Activated CD8-positive, alpha-beta memory T cell treated with anti-CD3 and anti-CD28 coated beads, Interleukin-2, amount 10 ng/mL, durations not matched to agents 7 days and 5 days (primary cell): ENCODE data around the gene PTPN18. TPM values are rescaled to one million over a fixed set of nuclear protein-coding genes. Genes with fewer than 3 reads are reported as not detected.
"Not testable (repeated sequence)": the region's sequence is repeated elsewhere in the genome, so short reads cannot be mapped to it uniquely, and the experiment has no call there.

ENCODE experiments used
- ATAC-seq: fragments of 150-1000 bp; cut with Tn5 transposase; one replicate; pipeline ENCODE4 v1.10.0; 2021; ENCODE audit warnings: moderate library complexity
- CTCF ChIA-PET: fragments of 350-600 bp; sonication (Branson Sonifier 250); formaldehyde crosslinking; loops from one replicate; lab custom pipeline; 2021; ENCODE audit warnings: antibody characterized with exemption; lab: Charles Lee
- DNase-seq: peaks from one replicate; pipeline ENCODE4 v3.0.0-alpha.2; 2020
- H3K27ac Mint-ChIP-seq: one replicate; pipeline ENCODE4 v1.8.0; 2021; ENCODE audit warnings: mild to moderate bottlenecking, mixed read lengths
- H3K27me3 Mint-ChIP-seq: one replicate; pipeline ENCODE4 v1.8.0; 2021; ENCODE audit warnings: mixed read lengths
- H3K36me3 Mint-ChIP-seq: one replicate; pipeline ENCODE4 v1.8.0; 2021; ENCODE audit warnings: mild to moderate bottlenecking, mixed read lengths
- H3K4me1 Mint-ChIP-seq: one replicate; pipeline ENCODE4 v1.8.0; 2021; ENCODE audit warnings: mixed read lengths
- H3K4me3 Mint-ChIP-seq: one replicate; pipeline ENCODE4 v1.8.0; 2021; ENCODE audit warnings: mild to moderate bottlenecking, moderate library complexity, mixed read lengths
- H3K9me3 Mint-ChIP-seq: one replicate; pipeline ENCODE4 v1.8.0; 2022; ENCODE audit warnings: low read depth, mixed read lengths
- total RNA-seq, 2 experiments: library from RNA; stranded (reverse); gene quantifications; one replicate each; pipeline ENCODE4 v1.2.3, GENCODE V29; 2021

PTPN18 gene, protein sequence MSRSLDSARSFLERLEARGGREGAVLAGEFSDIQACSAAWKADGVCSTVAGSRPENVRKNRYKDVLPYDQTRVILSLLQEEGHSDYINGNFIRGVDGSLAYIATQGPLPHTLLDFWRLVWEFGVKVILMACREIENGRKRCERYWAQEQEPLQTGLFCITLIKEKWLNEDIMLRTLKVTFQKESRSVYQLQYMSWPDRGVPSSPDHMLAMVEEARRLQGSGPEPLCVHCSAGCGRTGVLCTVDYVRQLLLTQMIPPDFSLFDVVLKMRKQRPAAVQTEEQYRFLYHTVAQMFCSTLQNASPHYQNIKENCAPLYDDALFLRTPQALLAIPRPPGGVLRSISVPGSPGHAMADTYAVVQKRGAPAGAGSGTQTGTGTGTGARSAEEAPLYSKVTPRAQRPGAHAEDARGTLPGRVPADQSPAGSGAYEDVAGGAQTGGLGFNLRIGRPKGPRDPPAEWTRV
- 10 to 100 TPM; 82.3 to 90.5 TPM for total RNA-seq

DNA sequence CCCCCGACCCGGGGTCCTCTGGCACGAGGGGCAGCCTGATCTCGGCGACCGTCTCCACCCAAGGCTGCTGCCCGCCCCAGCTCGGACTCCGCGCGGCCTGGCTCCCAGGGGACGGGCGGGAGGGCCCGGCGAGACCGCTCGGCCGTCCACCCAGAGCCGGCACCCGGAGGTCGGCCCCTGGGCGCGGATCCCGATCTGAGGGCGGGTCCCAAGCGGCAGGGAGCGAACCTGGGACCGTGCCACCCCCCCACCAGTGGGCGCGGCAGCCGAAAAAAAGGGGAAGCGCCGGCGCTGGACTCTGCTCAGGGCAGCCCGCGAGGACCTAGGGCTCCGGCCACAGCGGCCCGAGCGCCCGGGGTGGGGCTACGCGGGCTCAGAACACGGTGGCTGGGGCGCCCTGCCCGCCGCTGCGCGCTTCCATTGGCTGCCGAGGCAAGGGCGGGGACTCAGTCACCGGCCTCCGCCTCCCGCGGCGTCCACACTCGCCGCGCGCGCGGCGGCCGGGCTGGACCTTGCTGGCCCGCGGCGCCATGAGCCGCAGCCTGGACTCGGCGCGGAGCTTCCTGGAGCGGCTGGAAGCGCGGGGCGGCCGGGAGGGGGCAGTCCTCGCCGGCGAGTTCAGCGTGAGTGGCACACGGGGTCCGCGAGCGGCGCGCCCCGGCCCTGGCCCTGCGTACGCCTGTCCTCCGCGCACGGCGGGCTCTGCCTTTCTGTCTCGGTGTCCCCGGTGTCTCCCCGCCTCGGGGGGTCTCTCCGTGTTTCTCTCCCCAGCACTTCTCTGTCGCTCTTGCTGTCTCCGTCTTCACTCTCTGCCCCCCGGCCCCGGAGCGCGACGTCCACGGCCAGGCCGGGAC lies at the start of gene PTPN18:
Gene PTPN18, plus strand, starts transcription at position 479 of the 854 bp plus-strand sequence. Its CDS starts 52 bp downstream, at position 531.
- Mint-ChIP-seq H3K4me1 (peaks cover 13% of the 10 kb centered on the region), H3K27me3 (no peaks in the 10 kb centered on the region), H3K4me3 (peak within 1 kb of the TSS; percentile 77), H3K27ac (peak within 1 kb of the TSS; percentile 21), H3K36me3 (peaks cover 1% of the 10 kb centered on the region), H3K9me3 (peaks cover 2% of the 10 kb centered on the region)
- ATAC-seq = peak; percentile 97
- CTCF ChIA-PET = interaction anchor here (0.8 to 2.3 kb wide), 4 partner anchors 8 to 22 kb away, joined by 3 to 12 read pairs (median 4); partner anchors contain the start of gene IMP4
- DNase-seq = peak; percentile 72

- peaks cover 14% of the 10 kb centered on the region for H3K27me3 Mint-ChIP-seq
- CTCF ChIA-PET = no interaction called here
- no peaks in the 10 kb centered on the region for H3K9me3 Mint-ChIP-seq
- no peaks in the 10 kb centered on the region for H3K36me3 Mint-ChIP-seq
- no peak overlapping the region for H3K27ac Mint-ChIP-seq
- H3K4me1 Mint-ChIP-seq = no peaks in the 10 kb centered on the region
- DNase-seq (no peak), ATAC-seq (no peak)
- H3K4me3 Mint-ChIP-seq = no peak overlapping the region
These were observed 48.0 kb upstream of the PTPN18 start for GRCh38 chr2:130307850-130308249.

DNA sequence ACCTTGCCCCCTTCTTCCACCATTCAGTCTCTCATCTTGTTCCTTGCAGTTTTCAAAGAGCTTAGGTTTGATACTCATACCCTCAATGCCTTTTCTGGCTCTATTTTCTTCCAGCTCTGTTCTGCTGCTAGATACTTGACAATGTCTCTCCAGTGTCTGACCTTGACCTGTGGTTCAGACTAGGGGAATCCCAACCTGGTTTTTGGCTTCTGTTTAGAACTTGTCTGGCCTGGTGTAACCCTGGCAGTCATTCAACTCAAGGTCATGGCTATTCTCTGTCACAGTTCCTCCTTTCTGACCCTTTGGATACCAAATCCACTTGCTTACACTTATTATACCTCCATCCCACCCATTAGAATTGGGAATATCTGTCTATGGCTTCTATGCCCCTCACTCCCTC lies 45.0 kb upstream of the PTPN18 start:
- no peaks in the 10 kb centered on the region for H3K4me1 Mint-ChIP-seq
- H3K27me3 Mint-ChIP-seq = peaks cover 14% of the 10 kb centered on the region
- H3K36me3 Mint-ChIP-seq = no peaks in the 10 kb centered on the region
- no peak for ATAC-seq
- CTCF ChIA-PET = no interaction called here
- no peak overlapping the region for H3K4me3 Mint-ChIP-seq
- H3K9me3 Mint-ChIP-seq = no peaks in the 10 kb centered on the region
- H3K27ac Mint-ChIP-seq = no peak overlapping the region
- DNase-seq = no peak

GRCh38 chr2:130313812-130314334 lies 42.0 kb upstream of the PTPN18 start:
- H3K36me3 Mint-ChIP-seq = no peaks in the 10 kb centered on the region
- no peaks in the 10 kb centered on the region for H3K4me1 Mint-ChIP-seq
- H3K27me3 Mint-ChIP-seq = peaks cover 2% of the 10 kb centered on the region
- ATAC-seq = no peak
- CTCF ChIA-PET = no interaction called here
- H3K9me3 Mint-ChIP-seq = no peaks in the 10 kb centered on the region
- H3K4me3 Mint-ChIP-seq = no peak overlapping the region
- no peak for DNase-seq
- H3K27ac Mint-ChIP-seq = no peak overlapping the region

DNA sequence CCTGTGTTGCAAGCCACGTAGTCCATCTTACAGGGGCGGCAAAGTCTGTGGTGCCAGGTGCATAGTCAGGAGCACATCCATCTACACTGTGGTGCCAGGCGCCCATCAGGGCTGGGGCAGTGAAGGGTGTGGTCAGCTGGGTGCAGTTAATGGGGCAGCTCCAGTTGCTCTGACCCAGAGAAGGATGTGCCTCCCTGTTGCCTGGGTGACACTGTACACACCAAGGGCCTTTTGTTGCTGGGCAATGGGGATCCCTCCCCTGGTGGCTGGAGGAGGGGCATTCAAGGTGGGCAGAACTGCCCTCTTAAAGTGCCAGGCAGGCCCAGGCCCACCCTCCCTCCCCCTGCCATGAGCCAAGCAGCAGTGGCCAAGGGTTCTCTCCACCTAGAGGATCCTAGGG lies 41.5 kb upstream of the PTPN18 start:
- no peaks in the 10 kb centered on the region for H3K9me3 Mint-ChIP-seq
- no peak overlapping the region for H3K4me3 Mint-ChIP-seq
- DNase-seq = no peak
- CTCF ChIA-PET = no interaction called here
- ATAC-seq = no peak
- no peaks in the 10 kb centered on the region for H3K4me1 Mint-ChIP-seq
- no peaks in the 10 kb centered on the region for H3K36me3 Mint-ChIP-seq
- no peak overlapping the region for H3K27ac Mint-ChIP-seq
- H3K27me3 Mint-ChIP-seq = no peaks in the 10 kb centered on the region

DNA sequence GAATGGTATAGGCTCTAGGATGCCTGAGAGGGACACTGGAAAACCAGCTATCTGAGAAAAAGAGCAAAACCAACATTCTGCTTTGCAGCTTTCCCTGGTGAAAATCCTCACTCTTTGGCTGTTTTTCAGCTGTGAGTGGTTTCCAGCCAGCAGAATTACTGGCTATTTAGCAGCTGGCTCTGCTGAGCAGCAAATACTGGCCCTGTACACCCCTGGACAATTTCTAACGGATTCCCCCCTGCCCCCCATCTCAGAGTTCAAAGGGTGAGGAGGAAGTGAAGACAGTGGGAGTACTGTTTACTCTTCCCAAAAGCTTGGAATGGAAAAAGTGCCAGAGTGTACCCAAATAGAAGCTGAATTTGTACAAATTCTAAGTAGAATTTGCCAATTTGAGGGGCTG lies 39.3 kb upstream of the PTPN18 start:
- CTCF ChIA-PET = interaction anchor here (1.0 to 1.2 kb wide), 2 partner anchors 11 to 20 kb away, joined by 3 to 4 read pairs; no protein-coding TSS in a partner anchor
- no peak for DNase-seq
- Mint-ChIP-seq H3K4me3 (no peak overlapping the region), H3K4me1 (no peaks in the 10 kb centered on the region), H3K9me3 (no peaks in the 10 kb centered on the region), H3K27ac (no peak overlapping the region), H3K36me3 (no peaks in the 10 kb centered on the region), H3K27me3 (peaks cover 6% of the 10 kb centered on the region)
- no peak for ATAC-seq

DNA sequence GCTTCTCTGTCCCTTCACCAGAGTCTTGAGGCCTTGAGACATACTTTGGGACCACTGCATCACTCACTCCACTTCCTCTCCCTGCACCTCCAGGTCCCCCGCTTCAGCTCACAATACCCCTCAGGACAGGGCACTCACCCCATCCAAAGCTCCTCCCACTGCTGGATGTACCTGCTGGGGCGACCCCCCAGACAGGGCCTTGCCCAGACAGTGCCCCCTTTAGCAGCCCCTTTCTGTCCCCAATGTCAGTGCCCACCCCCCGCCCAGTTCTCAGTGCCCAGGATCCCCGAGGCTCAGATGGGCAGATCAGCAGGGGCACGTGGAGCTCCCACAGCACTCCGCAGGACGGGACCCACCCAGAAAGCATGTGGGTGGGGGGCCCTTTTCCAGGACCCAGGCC lies 37.0 kb upstream of the PTPN18 start:
- H3K36me3 Mint-ChIP-seq = no peaks in the 10 kb centered on the region
- no peaks in the 10 kb centered on the region for H3K9me3 Mint-ChIP-seq

GRCh38 chr2:130319536-130319935 lies 36.3 kb upstream of the PTPN18 start:
- no peak overlapping the region for H3K4me3 Mint-ChIP-seq
- no peak for ATAC-seq
- CTCF ChIA-PET = no interaction called here
- no peak overlapping the region for H3K27ac Mint-ChIP-seq
- no peak for DNase-seq
- H3K27me3 Mint-ChIP-seq = peaks cover 27% of the 10 kb centered on the region
- H3K4me1 Mint-ChIP-seq = no peaks in the 10 kb centered on the region
- no peaks in the 10 kb centered on the region for H3K36me3 Mint-ChIP-seq
- no peaks in the 10 kb centered on the region for H3K9me3 Mint-ChIP-seq

More for the DNA sequence above, 37.0 kb upstream of the PTPN18 start:
- H3K4me3 Mint-ChIP-seq = no peak overlapping the region
- peaks cover 22% of the 10 kb centered on the region for H3K27me3 Mint-ChIP-seq
- no peak for ATAC-seq
- no peak overlapping the region for H3K27ac Mint-ChIP-seq
- no peaks in the 10 kb centered on the region for H3K4me1 Mint-ChIP-seq
- no peak for DNase-seq
- CTCF ChIA-PET = no interaction called here

DNA sequence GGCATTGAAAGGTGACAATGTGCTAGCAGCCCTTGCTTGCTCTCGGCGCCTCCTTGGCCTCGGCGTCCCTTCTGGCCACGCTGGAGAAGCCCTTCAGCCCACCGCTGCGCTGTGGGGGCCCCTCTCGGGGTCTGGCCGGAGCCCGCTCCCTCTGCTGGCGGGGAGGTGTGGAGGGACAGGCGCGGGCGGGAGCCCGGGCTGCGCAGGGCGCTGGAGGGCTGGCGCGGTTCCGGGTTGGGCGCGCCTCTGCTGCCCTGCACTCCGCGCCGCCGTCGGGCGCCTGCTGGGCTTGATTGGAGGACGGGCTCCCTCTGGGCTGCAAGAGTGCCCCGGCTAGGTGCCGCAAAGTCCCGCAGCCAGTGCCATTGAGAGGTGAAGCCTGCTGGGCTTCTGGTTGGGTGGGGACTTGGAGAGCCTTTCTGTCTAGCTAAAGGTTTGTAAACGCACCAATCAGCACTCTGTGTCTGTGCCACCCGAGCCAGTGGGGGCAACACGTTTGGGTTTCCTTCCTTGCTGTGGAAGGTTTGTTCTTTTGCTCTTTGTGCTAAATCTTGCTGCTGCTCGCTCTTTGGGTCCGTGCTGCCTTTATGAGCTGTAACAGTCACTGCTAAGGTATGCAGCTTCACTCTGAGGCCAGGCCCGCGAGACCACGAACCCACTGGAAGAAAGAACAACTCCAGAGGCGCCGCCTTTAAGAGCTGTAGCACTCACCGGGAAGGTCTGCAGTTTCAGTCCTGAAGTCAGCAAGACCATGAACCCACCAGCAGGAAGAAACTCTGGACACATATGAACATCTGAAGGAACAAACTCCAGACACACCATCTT lies 27.9 kb upstream of the PTPN18 start:
- no peaks in the 10 kb centered on the region for H3K9me3 Mint-ChIP-seq
- H3K27me3 Mint-ChIP-seq = peaks cover 63% of the 10 kb centered on the region
- H3K36me3 Mint-ChIP-seq = no peaks in the 10 kb centered on the region
- no peak overlapping the region for H3K27ac Mint-ChIP-seq
- ATAC-seq (no peak), DNase-seq (no peak)
- H3K4me3 Mint-ChIP-seq = no peak overlapping the region
- CTCF ChIA-PET = interaction anchor here (1.4 kb wide), 1 partner anchor 14 kb away, joined by 3 read pairs; a partner anchor contains a TSS
- peaks cover 7% of the 10 kb centered on the region for H3K4me1 Mint-ChIP-seq

GRCh38 chr2:130328710-130329109 lies 27.1 kb upstream of the PTPN18 start:
- Mint-ChIP-seq H3K4me3 (no peak overlapping the region), H3K27me3 (peaks cover 55% of the 10 kb centered on the region), H3K4me1 (peaks cover 8% of the 10 kb centered on the region), H3K27ac (no peak overlapping the region), H3K36me3 (no peaks in the 10 kb centered on the region), H3K9me3 (no peaks in the 10 kb centered on the region)
- no peak for ATAC-seq
- CTCF ChIA-PET = interaction anchor here (1.1 kb wide), 1 partner anchor 147 kb away, joined by 3 read pairs; the partner anchor contains the start of gene SMPD4
- no peak for DNase-seq

DNA sequence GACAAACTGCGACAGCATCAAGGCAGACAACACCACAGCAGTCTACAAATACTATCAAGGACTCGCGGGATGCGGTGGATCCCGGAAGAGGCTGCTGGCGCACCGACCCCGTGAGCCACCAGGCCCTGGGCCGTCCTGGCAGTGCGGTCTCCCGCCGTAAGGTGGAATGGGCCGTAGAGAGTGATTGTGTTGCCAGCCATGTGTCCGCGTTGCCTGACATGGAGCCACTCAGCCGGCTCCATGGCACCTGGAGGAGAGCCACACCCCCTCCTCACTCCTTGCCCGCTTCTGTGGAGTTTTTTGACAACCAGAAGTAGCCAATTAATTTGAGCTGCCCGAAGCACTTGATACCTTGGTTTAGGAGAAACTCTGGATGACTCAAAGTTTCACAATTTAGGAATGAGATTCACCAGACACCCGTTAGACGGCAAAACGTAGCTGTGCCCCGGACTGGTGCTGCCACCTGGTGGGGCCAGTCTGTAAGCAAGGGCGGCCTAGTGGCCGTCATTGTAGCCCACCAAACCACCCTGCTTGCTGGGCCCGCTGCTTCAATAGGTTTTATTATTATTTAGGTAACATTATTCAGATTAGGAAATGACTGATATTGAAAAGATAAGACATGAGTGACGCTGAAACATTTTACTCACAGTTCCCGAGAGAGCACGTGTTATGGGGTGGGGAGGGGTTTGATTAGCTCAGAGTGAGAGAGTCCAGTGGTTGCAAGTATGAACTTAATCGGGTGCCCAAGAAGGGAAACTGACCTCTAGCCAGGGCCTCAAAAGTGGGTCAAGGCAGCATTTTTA lies 23.4 kb upstream of the PTPN18 start:
- ATAC-seq (peak; percentile 91), DNase-seq (peak; percentile 81)
- Mint-ChIP-seq H3K27me3 (peaks cover 35% of the 10 kb centered on the region), H3K9me3 (no peaks in the 10 kb centered on the region), H3K4me3 (no peak overlapping the region), H3K36me3 (no peaks in the 10 kb centered on the region), H3K4me1 (peaks cover 8% of the 10 kb centered on the region), H3K27ac (no peak overlapping the region)
- CTCF ChIA-PET = interaction anchor here (0.6 to 4.3 kb wide), 13 partner anchors 9 to 410 kb away, joined by 3 to 32 read pairs (median 4); partner anchors contain the start of gene IMP4

DNA sequence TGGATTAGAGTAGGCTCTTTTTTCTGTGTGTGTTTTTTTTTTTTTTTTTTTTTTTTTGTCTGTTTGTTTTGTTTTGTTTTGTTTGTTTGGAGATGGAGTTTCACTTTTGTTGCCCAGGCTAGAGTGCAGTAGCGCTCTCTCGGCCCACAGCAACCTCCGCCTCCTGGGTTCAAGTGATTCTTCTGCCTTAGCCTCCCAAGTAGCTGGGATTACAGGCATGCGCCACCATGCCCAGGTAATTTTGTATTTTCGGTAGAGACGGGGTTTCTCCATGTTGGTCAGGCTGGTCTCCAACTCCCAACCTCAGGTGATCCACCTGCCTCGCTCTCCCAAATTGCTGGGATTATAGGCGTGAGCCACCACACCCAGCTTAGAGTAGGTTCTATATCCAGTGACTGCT lies 22.6 kb upstream of the PTPN18 start:
- not testable (repeated sequence) for H3K27ac Mint-ChIP-seq, H3K9me3 Mint-ChIP-seq, ATAC-seq, H3K4me3 Mint-ChIP-seq, H3K36me3 Mint-ChIP-seq, H3K4me1 Mint-ChIP-seq
- peak; percentile 23 for DNase-seq
- peaks cover 33% of the 10 kb centered on the region for H3K27me3 Mint-ChIP-seq
- CTCF ChIA-PET = interaction anchor here (1.2 to 4.3 kb wide), 6 partner anchors 9 to 410 kb away, joined by 3 to 32 read pairs (median 6); partner anchors contain the start of gene IMP4
